ENCODE data around the gene BRF1.

GRCh38 chr14:105267820-105268548 lies 32.8 kb downstream of the BRF1 start:
- TF ChIP-seq CTCF (IDR thresholded peaks at IDR 0.05; ENCODE audit: insufficient read depth, low read length, poor library complexity, severe bottlenecking) (no peak), EZH2phosphoT487 (conservative IDR thresholded peaks at IDR 0.05; ENCODE audit: low read length) (no peak)

Measured in SU-DHL-6 (cell line).